Pancreas (tissue), 10 donors: ENCODE measurements around the gene KTI12. TPM values are rescaled to one million over a fixed set of nuclear protein-coding genes. Genes with fewer than 3 reads are reported as not detected.

Experiments used
- ATAC-seq, 4 donors: fragments of 200-7000 bp; cut with Tn5 transposase; one replicate each; pipeline versions ENCODE4 v1.8.0 to v1.9.1; 2020; ENCODE audit warnings: mild to moderate bottlenecking in 4 of 4, moderate library complexity in 4 of 4
- DNase-seq, 6 donors: peaks; one replicate each; pipeline ENCODE4 v3.0.0-alpha.2; 2020
- FAIRE-seq: peaks from 2 replicates; lab custom pipeline; 2012; peaks lifted over from hg19 to GRCh38; lab: Jason Lieb, UNC
- H3K27ac ChIP-seq, 4 donors: fragments of 200-600 bp; sonication (generic); 1 replicate in 3 of 4; 2 replicates in 1 of 4; pipeline versions ENCODE4 v1.5.0 to v1.8.0; 2020
- H3K27me3 ChIP-seq, 4 donors: fragments of 200-600 bp; one replicate each; pipeline ENCODE4 v1.8.0; 2021
- H3K36me3 ChIP-seq, 3 donors: fragments of 200-600 bp; sonication (generic) in 1 of 3; one replicate each; pipeline versions ENCODE4 v1.5.0 to v1.8.0; 2020 to 2021
- H3K4me1 ChIP-seq, 3 donors: fragments of 200-600 bp; one replicate each; pipeline ENCODE4 v1.8.0; 2021
- H3K4me3 ChIP-seq, 4 donors: fragments of 200-600 bp; sonication (generic) in 2 of 4; one replicate each; pipeline versions ENCODE4 v1.5.0 to v1.8.0; 2020 to 2021
- H3K9me3 ChIP-seq, 4 donors: fragments of 200-600 bp; one replicate each; pipeline ENCODE4 v1.8.0; 2021
- CTCF ChIP-seq, 4 donors: fragments of 200-600 bp; sonication (generic) in 3 of 4; IDR thresholded peaks; one replicate each; pipeline versions ENCODE4 v1.5.0 to v1.8.0; 2021; ENCODE audit warnings: antibody characterized with exemption in 4 of 4
- WGBS, 2 donors: extraction: QIAGEN DNeasy Blood & Tissue Kit; methylation state at CpG; one replicate each; pipeline ENCODE4 v1.1.7; 2013; 5-methylcytosine and 5-hydroxymethylcytosine counted together
- intact Hi-C, 3 donors: fragments of 100-400 bp; cut with DNase I; formaldehyde crosslinking; loops; one replicate each; pipeline versions ENCODE4 v1.11.1 to v1.14.2; 2022
- polyA plus RNA-seq, 2 donors: library from polyadenylated mRNA; stranded (reverse); fragments of 200-250 nt; gene quantifications; one replicate each; pipeline ENCODE4 v1.2.3, GENCODE V29; 2013
- total RNA-seq, 6 donors: library from RNA; stranded (reverse); fragmentation: NEBNext Ultra II Directional in 4 of 6; extraction: Animal tissue kit (Norgen Biotek cat#: 25700) in 4 of 6; gene quantifications; one replicate each; pipeline versions ENCODE4 v1.2.1 to v1.2.4, GENCODE V29; 2021 to 2023
- donor health status: healthy with polysubstance abuse.
- donor health status: DM: no; HTN: no; CAD: no; lungs with moderate emphysema.
- donor health status: DM: no; HTN: no; CAD: no.
- donor health status: control.
- donor health status: control.
- donor health status: Bipolar disorder and iron deficiency.
- donor health status: DM: yes; HTN: yes; CAD: no.
- donor health status: DM: no; HTN: no; CAD: no.
- donor health status: DM: no; HTN: no; CAD: no.
- donor health status: DM: yes; HTN: yes; CAD: no.

Gene KTI12
- total and polyA plus RNA-seq, 8 donors: 2.3 to 7.1 (median 3.4) TPM

- Histone ChIP-seq H3K9me3 (no peaks in the 10 kb centered on the region), H3K27ac (no peak overlapping the region), H3K27me3 (no peaks in the 10 kb centered on the region), H3K4me3 (no peak overlapping the region), H3K36me3 (no peaks in the 10 kb centered on the region), H3K4me1 (no peaks in the 10 kb centered on the region)
- no peak for FAIRE-seq
- 82 to 88% methylated on average over 2 of the region's 2 CpGs for WGBS, 2 donors
- no peak for TF ChIP-seq CTCF (IDR thresholded peaks at IDR 0.05)
- ATAC-seq: no peak
- DNase-seq: no peak
- intact Hi-C loops: no loop called here
Observed at GRCh38 chr1:52045236-52045635, 11.6 kb upstream of the KTI12 start.

- Histone ChIP-seq H3K4me3 (no peak overlapping the region), H3K36me3 (no peaks in the 10 kb centered on the region), H3K9me3 (no peaks in the 10 kb centered on the region), H3K27me3 (no peaks in the 10 kb centered on the region), H3K4me1 (no peaks in the 10 kb centered on the region), H3K27ac (no peak overlapping the region)
- FAIRE-seq (no peak), ATAC-seq (no peak), DNase-seq (no peak)
- TF ChIP-seq CTCF (IDR thresholded peaks at IDR 0.05): no peak
- intact Hi-C loops: no loop called here
- whole genome bisulfite sequencing, 2 donors: 91 to 94% methylated on average over 4 of the region's 4 CpGs
Observed at GRCh38 chr1:52041551-52042185, 8.1 kb upstream of the KTI12 start.

- FAIRE-seq: no peak
- 43 to 65% methylated on average over 1 of the region's 1 CpG for WGBS, 2 donors
- no peak for TF ChIP-seq CTCF (IDR thresholded peaks at IDR 0.05)
- no peak for DNase-seq
- Histone ChIP-seq H3K36me3 (no peaks in the 10 kb centered on the region), H3K4me3 (no peak overlapping the region), H3K27ac (no peak overlapping the region), H3K27me3 (no peaks in the 10 kb centered on the region), H3K4me1 (no peaks in the 10 kb centered on the region), H3K9me3 (no peaks in the 10 kb centered on the region)
- intact Hi-C loops: no loop called here
- ATAC-seq: no peak
Observed at GRCh38 chr1:52037909-52038308, 4.3 kb upstream of the KTI12 start.

GRCh38 chr1:52037402-52037814 is 3.8 kb upstream of the KTI12 start:
- FAIRE-seq (no peak), DNase-seq (peak in 2 of 6 donors; percentile 29 to 37), ATAC-seq (peak in 3 of 4 donors; percentile 11 to 41 (median 34))
- Histone ChIP-seq H3K9me3 (no peaks in the 10 kb centered on the region), H3K4me1 (peaks cover 0 to under 1% (median 0%) of the 10 kb centered on the region in 3 donors), H3K36me3 (no peaks in the 10 kb centered on the region), H3K4me3 (no peak overlapping the region), H3K27ac (no peak overlapping the region), H3K27me3 (no peaks in the 10 kb centered on the region)
- intact Hi-C loops: no loop called here
- WGBS, 2 donors: 72 to 74% methylated on average over 5 of the region's 5 CpGs
- no peak for TF ChIP-seq CTCF (IDR thresholded peaks at IDR 0.05)

- Histone ChIP-seq H3K27me3 (no peaks in the 10 kb centered on the region), H3K4me1 (peaks cover 19 to 28% (median 27%) of the 10 kb centered on the region in 3 donors), H3K27ac (peak overlapping the region; percentile 64 to 84 (median 80)), H3K9me3 (no peaks in the 10 kb centered on the region), H3K36me3 (no peaks in the 10 kb centered on the region), H3K4me3 (peak overlapping the region in 3 of 4 donors; percentile 52 to 85 (median 68))
- FAIRE-seq (no peak), DNase-seq (no peak), ATAC-seq (no peak)
- 84 to 88% methylated on average over 2 of the region's 2 CpGs for WGBS, 2 donors
- intact Hi-C loops: no loop called here
- TF ChIP-seq CTCF (IDR thresholded peaks at IDR 0.05): no peak
Observed at GRCh38 chr1:52034050-52034384, 407 bp upstream of the KTI12 start.
